HCT116 (cell line): ENCODE measurements around the gene CFDP1. TPM values are rescaled to one million over a fixed set of nuclear protein-coding genes. Genes with fewer than 3 reads are reported as not detected.

ENCODE experiments used
- ATAC-seq: fragments of 200-7000 bp; cut with Tn5 transposase; 2 replicates; pipeline ENCODE4 v1.9.1; 2020; ENCODE audit warnings: mild to moderate bottlenecking, moderate library complexity
- BruUV-seq: library from RNA; stranded (reverse); fragments of 400-500 nt; replicated peaks from 2 replicates; lab custom pipeline; 2021; lab: Mats Ljungman, UMichigan
- CTCF ChIA-PET: fragments of 300-600 bp; sonication (Branson Sonifier 250); formaldehyde crosslinking; loops from one replicate; lab custom pipeline; 2021; ENCODE audit warnings: antibody characterized with exemption; lab: Charles Lee
- POLR2A ChIA-PET: fragments of 300-600, 350-600 bp; sonication (Branson Sonifier 250); formaldehyde crosslinking; loops from one replicate; lab custom pipeline; 2021; ENCODE audit warnings: antibody characterized with exemption; lab: Charles Lee
- RAD21 ChIA-PET, 2 experiments: fragments of 300-600 bp; sonication (Branson Sonifier 250); formaldehyde crosslinking; loops; one replicate each; lab custom pipeline; 2023; ENCODE audit warnings: low total read pairs in 2 of 2; ENCODE audit not compliant: uncharacterized antibody in 2 of 2, unreplicated experiment in 2 of 2, low non-redundant PET in 1 of 2; lab: Charles Lee
- DNase-seq: peaks from one replicate; pipeline ENCODE4 v3.0.0-alpha.2; 2010; ENCODE audit warnings: low read depth, low spot score
- H2AFZ ChIP-seq: fragments of 200-600 bp; shearing (Covaris generic), sonication (generic); 2 replicates; pipeline ENCODE4 v1.6.1; 2017; ENCODE audit warnings: low read depth, mixed run types, mixed read lengths, antibody characterized with exemption, low read length; ENCODE audit not compliant: poor library complexity, severe bottlenecking
- H3K27ac ChIP-seq: 2 replicates; pipeline ENCODE4 v1.5.1; 2012; ENCODE audit warnings: low read depth, low read length
- H3K27me3 ChIP-seq: fragments of 200-600 bp; sonication (generic); 2 replicates; pipeline ENCODE4 v1.6.1; 2016; ENCODE audit warnings: mixed run types, low read length, mixed read lengths; ENCODE audit not compliant: insufficient read depth
- H3K36me3 ChIP-seq, 2 experiments: fragments of 200-500 bp in 1 of 2; fragments of 200-600 bp in 1 of 2; sonication (Bioruptor generic) in 1 of 2; sonication (generic) in 1 of 2; 2 replicates each; pipeline versions ENCODE4 v1.5.1 to v1.6.1; 2014 to 2016; ENCODE audit warnings: low read length in 2 of 2, inconsistent platforms in 1 of 2, mixed read lengths in 1 of 2, mixed run types in 1 of 2; ENCODE audit not compliant: insufficient read depth in 2 of 2, control insufficient read depth in 1 of 2
- H3K4me1 ChIP-seq, 2 experiments: fragments of 200-600 bp in 1 of 2; sonication (generic) in 1 of 2; 2 replicates each; pipeline versions ENCODE4 v1.5.1 to v1.6.1; 2012 to 2017; ENCODE audit warnings: low read length in 2 of 2, inconsistent platforms in 1 of 2, mild to moderate bottlenecking in 1 of 2, mixed read lengths in 1 of 2, mixed run types in 1 of 2, moderate library complexity in 1 of 2; ENCODE audit not compliant: insufficient read depth in 2 of 2, control insufficient read depth in 1 of 2
- H3K4me2 ChIP-seq: fragments of 200-600 bp; sonication (generic); 2 replicates; pipeline ENCODE4 v1.6.1; 2017; ENCODE audit warnings: mixed run types, low read length, mixed read lengths
- H3K4me3 ChIP-seq, 2 experiments: fragments of 200-600 bp in 1 of 2; sonication (generic) in 1 of 2; replicated peaks in 1 of 2; 2 replicates each; pipeline ENCODE4 v1.5.1; 2011 to 2016; ENCODE audit warnings: low read length in 2 of 2, control low read depth in 1 of 2, low read depth in 1 of 2, mild to moderate bottlenecking in 1 of 2, mixed read lengths in 1 of 2, mixed run types in 1 of 2
- H3K79me2 ChIP-seq: fragments of 200-600 bp; sonication (generic); 2 replicates; pipeline ENCODE4 v1.6.1; 2017; ENCODE audit warnings: mild to moderate bottlenecking, mixed run types, low read length, moderate library complexity, mixed read lengths; ENCODE audit not compliant: insufficient read depth
- H3K9ac ChIP-seq: fragments of 200-600 bp; sonication (generic); 2 replicates; pipeline ENCODE4 v1.6.1; 2016; ENCODE audit warnings: low read length, mixed read lengths
- H3K9me2 ChIP-seq: fragments of 200-600 bp; sonication (generic), shearing (Covaris generic); 2 replicates; pipeline ENCODE4 v1.6.1; 2017; ENCODE audit warnings: mixed run types, mild to moderate bottlenecking, moderate library complexity; ENCODE audit not compliant: insufficient read depth
- H3K9me3 ChIP-seq, 2 experiments: fragments of 200-500 bp in 1 of 2; fragments of 200-600 bp in 1 of 2; sonication (Bioruptor generic) in 1 of 2; sonication (generic) in 1 of 2; 2 replicates each; pipeline ENCODE4 v1.6.1; 2014 to 2017; ENCODE audit warnings: low read length in 2 of 2, mixed read lengths in 2 of 2, inconsistent platforms in 1 of 2, low read depth in 1 of 2, mild to moderate bottlenecking in 1 of 2, mixed run types in 1 of 2, moderate library complexity in 1 of 2; ENCODE audit not compliant: control insufficient read depth in 1 of 2, insufficient read depth in 1 of 2
- H4K20me1 ChIP-seq: fragments of 200-600 bp; sonication (generic), shearing (Covaris generic); 2 replicates; pipeline ENCODE4 v1.6.1; 2017; ENCODE audit warnings: mixed run types, mild to moderate bottlenecking, moderate library complexity; ENCODE audit not compliant: insufficient read depth
- CBX3 ChIP-seq: IDR thresholded peaks from 2 replicates; pipeline ENCODE4 v1.6.1; 2012; ENCODE audit warnings: low read depth
- EGR1 ChIP-seq: IDR thresholded peaks from 2 replicates; pipeline ENCODE4 v1.6.1; 2012; ENCODE audit warnings: low read depth
- EZH2 ChIP-seq: fragments of 200-600 bp; sonication (generic); IDR thresholded peaks from 2 replicates; pipeline ENCODE4 v1.6.1; 2017; ENCODE audit warnings: antibody characterized with exemption, mixed run types
- JUND ChIP-seq: IDR thresholded peaks from 2 replicates; pipeline ENCODE4 v1.6.1; 2012
- POLR2AphosphoS5 ChIP-seq: IDR thresholded peaks from 2 replicates; pipeline ENCODE4 v1.6.1; 2011; ENCODE audit warnings: mild to moderate bottlenecking, low read depth, low read length, moderate library complexity
- TCF7L2 ChIP-seq: IDR thresholded peaks from 2 replicates; pipeline ENCODE4 v1.7.0; 2011; ENCODE audit warnings: borderline replicate concordance, inconsistent platforms; ENCODE audit not compliant: insufficient read depth, insufficient read length; ENCODE audit errors: extremely low read depth
- YY1 ChIP-seq: IDR thresholded peaks from 2 replicates; pipeline ENCODE4 v1.6.1; 2011; ENCODE audit warnings: low read length, low read depth, moderate library complexity, mild to moderate bottlenecking; ENCODE audit not compliant: insufficient replicate concordance; ENCODE audit errors: extremely low read depth
- intact Hi-C: fragments of 100-400 bp; cut with micrococcal nuclease; formaldehyde crosslinking; loops from 2 replicates; pipeline ENCODE4 v1.10.0; 2022
- total RNA-seq: library from RNA; stranded (reverse); gene quantifications from one replicate; pipeline ENCODE4 v1.2.1, GENCODE V29; 2021; ENCODE audit not compliant: unreplicated experiment
- TF ChIP-seq, protein P1 (sequence below), 3 experiments: fragments of 200-600 bp in 1 of 3; sonication (generic) in 1 of 3; IDR thresholded peaks in 2 of 3; conservative IDR thresholded peaks in 1 of 3; 2 replicates each; pipeline ENCODE4 v1.5.1; 2012 to 2017; ENCODE audit warnings: low read depth in 2 of 3, low read length in 2 of 3, antibody characterized with exemption in 1 of 3, borderline replicate concordance in 1 of 3, control low read depth in 1 of 3, mild to moderate bottlenecking in 1 of 3, mixed read lengths in 1 of 3, mixed run types in 1 of 3, moderate library complexity in 1 of 3; ENCODE audit not compliant: insufficient read depth in 1 of 3
- TF ChIP-seq, protein P2 (sequence below): IDR thresholded peaks from 2 replicates; pipeline ENCODE4 v1.6.1; 2012
- TF ChIP-seq, protein P3 (sequence below): IDR thresholded peaks from 2 replicates; pipeline ENCODE4 v1.6.1; 2011; ENCODE audit warnings: mild to moderate bottlenecking, low read length, moderate library complexity; ENCODE audit not compliant: insufficient replicate concordance; ENCODE audit errors: extremely low read depth

The CFDP1 gene
- total RNA-seq, 1 experiment from 2014 or later = 45.3 TPM

DNA sequence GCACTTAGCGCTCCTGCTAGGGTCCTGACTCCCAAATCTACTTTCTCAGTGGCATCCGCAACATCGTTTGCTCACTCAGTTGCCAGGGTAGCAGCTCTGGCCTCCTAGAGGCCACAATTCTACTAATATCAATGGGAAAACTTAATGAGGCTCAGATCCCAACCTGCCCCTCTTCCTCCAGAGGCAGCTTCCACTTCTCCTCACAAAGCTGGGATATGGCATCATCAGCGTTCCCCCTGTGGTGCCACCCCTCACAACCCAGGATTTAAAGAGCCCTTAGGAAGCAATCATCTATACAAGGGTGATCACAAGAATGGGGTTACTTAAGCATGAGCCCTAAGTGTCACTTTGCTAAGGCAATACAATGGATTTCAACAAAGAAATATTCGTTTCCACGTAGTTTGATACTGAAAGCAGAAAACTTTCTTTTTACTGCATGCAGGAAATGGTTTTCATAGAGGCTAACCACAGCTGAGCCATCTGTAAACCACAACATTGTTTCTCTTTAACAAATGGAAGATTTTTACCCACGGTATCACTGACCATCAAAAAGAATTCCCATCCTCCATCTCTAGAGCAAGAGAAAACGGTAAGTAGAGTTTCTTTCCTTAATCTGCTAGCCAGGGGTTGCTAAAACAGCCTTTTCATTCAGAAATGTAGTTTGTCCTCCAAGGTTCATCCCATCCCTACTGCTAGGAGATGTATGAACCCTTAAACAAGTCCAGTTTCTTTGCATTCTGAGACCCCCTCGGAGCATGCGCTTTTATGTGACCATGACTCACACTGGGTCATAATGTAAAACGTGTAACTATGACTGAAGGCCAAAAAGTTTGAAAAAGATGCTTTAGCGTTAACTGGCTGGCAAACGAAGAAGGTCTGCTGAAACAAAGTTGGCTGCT lies 113.5 kb downstream of the CFDP1 start:
- Histone ChIP-seq H3K79me2 (no peaks in the 10 kb centered on the region), H3K27ac (no peak overlapping the region), H3K9ac (no peak overlapping the region), H3K4me2 (no peak overlapping the region), H2AFZ (no peak overlapping the region), H3K4me1 (peaks cover 10 to 16% of the 10 kb centered on the region in 2 experiments; a peak in 3 of 4 replicates), H3K4me3 (no peak overlapping the region), H3K27me3 (no peaks in the 10 kb centered on the region), H3K9me3 (no peaks in the 10 kb centered on the region), H4K20me1 (no peaks in the 10 kb centered on the region), H3K9me2 (no peaks in the 10 kb centered on the region), H3K36me3 (no peaks in the 10 kb centered on the region)
- ChIA-PET POLR2A (no interaction called here), RAD21 (no interaction called here), CTCF (no interaction called here)
- TF ChIP-seq EZH2 (no peak), JUND (no peak), EGR1 (no peak), YY1 (no peak), CBX3 (no peak), TCF7L2 (no peak), POLR2AphosphoS5 (no peak)
- TF ChIP-seq, protein P1, sequence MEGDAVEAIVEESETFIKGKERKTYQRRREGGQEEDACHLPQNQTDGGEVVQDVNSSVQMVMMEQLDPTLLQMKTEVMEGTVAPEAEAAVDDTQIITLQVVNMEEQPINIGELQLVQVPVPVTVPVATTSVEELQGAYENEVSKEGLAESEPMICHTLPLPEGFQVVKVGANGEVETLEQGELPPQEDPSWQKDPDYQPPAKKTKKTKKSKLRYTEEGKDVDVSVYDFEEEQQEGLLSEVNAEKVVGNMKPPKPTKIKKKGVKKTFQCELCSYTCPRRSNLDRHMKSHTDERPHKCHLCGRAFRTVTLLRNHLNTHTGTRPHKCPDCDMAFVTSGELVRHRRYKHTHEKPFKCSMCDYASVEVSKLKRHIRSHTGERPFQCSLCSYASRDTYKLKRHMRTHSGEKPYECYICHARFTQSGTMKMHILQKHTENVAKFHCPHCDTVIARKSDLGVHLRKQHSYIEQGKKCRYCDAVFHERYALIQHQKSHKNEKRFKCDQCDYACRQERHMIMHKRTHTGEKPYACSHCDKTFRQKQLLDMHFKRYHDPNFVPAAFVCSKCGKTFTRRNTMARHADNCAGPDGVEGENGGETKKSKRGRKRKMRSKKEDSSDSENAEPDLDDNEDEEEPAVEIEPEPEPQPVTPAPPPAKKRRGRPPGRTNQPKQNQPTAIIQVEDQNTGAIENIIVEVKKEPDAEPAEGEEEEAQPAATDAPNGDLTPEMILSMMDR (IDR thresholded peaks at IDR 0.05 in 2 of 3, conservative IDR thresholded peaks at IDR 0.05 in 1 of 3; ENCODE audit: borderline replicate concordance in 1 of 3, insufficient read depth in 1 of 3, low read depth in 2 of 3, low read length in 2 of 3) = no peak
- TF ChIP-seq, protein P2, sequence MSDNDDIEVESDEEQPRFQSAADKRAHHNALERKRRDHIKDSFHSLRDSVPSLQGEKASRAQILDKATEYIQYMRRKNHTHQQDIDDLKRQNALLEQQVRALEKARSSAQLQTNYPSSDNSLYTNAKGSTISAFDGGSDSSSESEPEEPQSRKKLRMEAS = no peak
- TF ChIP-seq, protein P3, sequence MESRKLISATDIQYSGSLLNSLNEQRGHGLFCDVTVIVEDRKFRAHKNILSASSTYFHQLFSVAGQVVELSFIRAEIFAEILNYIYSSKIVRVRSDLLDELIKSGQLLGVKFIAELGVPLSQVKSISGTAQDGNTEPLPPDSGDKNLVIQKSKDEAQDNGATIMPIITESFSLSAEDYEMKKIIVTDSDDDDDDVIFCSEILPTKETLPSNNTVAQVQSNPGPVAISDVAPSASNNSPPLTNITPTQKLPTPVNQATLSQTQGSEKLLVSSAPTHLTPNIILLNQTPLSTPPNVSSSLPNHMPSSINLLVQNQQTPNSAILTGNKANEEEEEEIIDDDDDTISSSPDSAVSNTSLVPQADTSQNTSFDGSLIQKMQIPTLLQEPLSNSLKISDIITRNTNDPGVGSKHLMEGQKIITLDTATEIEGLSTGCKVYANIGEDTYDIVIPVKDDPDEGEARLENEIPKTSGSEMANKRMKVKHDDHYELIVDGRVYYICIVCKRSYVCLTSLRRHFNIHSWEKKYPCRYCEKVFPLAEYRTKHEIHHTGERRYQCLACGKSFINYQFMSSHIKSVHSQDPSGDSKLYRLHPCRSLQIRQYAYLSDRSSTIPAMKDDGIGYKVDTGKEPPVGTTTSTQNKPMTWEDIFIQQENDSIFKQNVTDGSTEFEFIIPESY = no peak
- no TSS peak for BruUV-seq
- intact Hi-C loops = no loop called here
- ATAC-seq (no peak; the same call in 1 of the 2 replicates), DNase-seq (no peak)
